GM12891 (cell line): ENCODE data around the gene CDC6.
A peak's percentile ranks its signal among the peaks of the same experiment; 100 is the strongest.

Experiments
- DNase-seq: peaks from one replicate; pipeline ENCODE4 v3.0.0; 2011; ENCODE audit warnings: low spot score; ENCODE audit not compliant: insufficient read length
- FAIRE-seq: peaks from 2 replicates; lab custom pipeline; 2011; peaks lifted over from hg19 to GRCh38; lab: Jason Lieb, UNC
- PAX5 ChIP-seq: IDR thresholded peaks from 2 replicates; pipeline ENCODE4 v1.6.1; 2011; ENCODE audit warnings: low read length, moderate library complexity, mild to moderate bottlenecking; ENCODE audit not compliant: insufficient read depth, severe bottlenecking
- POLR2A ChIP-seq: IDR thresholded peaks from 2 replicates; pipeline ENCODE4 v1.6.1; 2011; ENCODE audit warnings: low read depth, low read length, control low read depth
- POLR2AphosphoS5 ChIP-seq: IDR thresholded peaks from 2 replicates; pipeline ENCODE4 v1.6.1; 2011; ENCODE audit warnings: low read depth, low read length, control low read depth
- POU2F2 ChIP-seq: IDR thresholded peaks from 2 replicates; pipeline ENCODE4 v1.6.1; 2011; ENCODE audit warnings: low read depth, mild to moderate bottlenecking, control low read depth, low read length, moderate library complexity
- SPI1 ChIP-seq: IDR thresholded peaks from 2 replicates; pipeline ENCODE4 v1.6.1; 2011; ENCODE audit warnings: low read depth, low read length, control low read depth
- TAF1 ChIP-seq: IDR thresholded peaks from 2 replicates; pipeline ENCODE4 v1.6.1; 2011; ENCODE audit warnings: low read depth, low read length, control low read depth

The CDC6 gene

GRCh38 chr17:40310882-40311391 lies 23.3 kb downstream of the CDC6 start:
- FAIRE-seq = peak; percentile 40
- DNase-seq = no peak
- no peak for TF ChIP-seq TAF1
- no peak for TF ChIP-seq POLR2A
- no peak for TF ChIP-seq PAX5
- TF ChIP-seq POLR2AphosphoS5 = no peak
- no peak for TF ChIP-seq POU2F2
- no peak for TF ChIP-seq SPI1

- FAIRE-seq (no peak), DNase-seq (no peak)
- TF ChIP-seq TAF1 = no peak
- no peak for TF ChIP-seq POLR2A
- no peak for TF ChIP-seq POU2F2
- no peak for TF ChIP-seq SPI1
- no peak for TF ChIP-seq PAX5
- no peak for TF ChIP-seq POLR2AphosphoS5
Observed at GRCh38 chr17:40311575-40311974, 23.9 kb downstream of the CDC6 start.

- DNase-seq (no peak), FAIRE-seq (peak; percentile 66)
- TF ChIP-seq POU2F2 (no peak), SPI1 (no peak)
Observed at GRCh38 chr17:40312131-40312731, 24.6 kb downstream of the CDC6 start.

- FAIRE-seq (no peak), DNase-seq (no peak)
- TF ChIP-seq PAX5 (no peak), SPI1 (no peak), POLR2A (no peak), POLR2AphosphoS5 (no peak), TAF1 (no peak), POU2F2 (no peak)
Observed at GRCh38 chr17:40312893-40313667, 25.4 kb downstream of the CDC6 start.

GRCh38 chr17:40313668-40314583 lies 26.2 kb downstream of the CDC6 start:
- TF ChIP-seq POU2F2 (no peak), PAX5 (no peak), SPI1 (no peak), TAF1 (no peak), POLR2AphosphoS5 (no peak), POLR2A (no peak)
- FAIRE-seq (no peak), DNase-seq (no peak)

- TF ChIP-seq POLR2AphosphoS5 (no peak), TAF1 (no peak), SPI1 (no peak), PAX5 (no peak)
- DNase-seq = no peak
- FAIRE-seq = peak; percentile 48
Observed at GRCh38 chr17:40314584-40314956, 26.9 kb downstream of the CDC6 start.

GRCh38 chr17:40315206-40315605 lies 27.5 kb downstream of the CDC6 start:
- FAIRE-seq = no peak
- TF ChIP-seq SPI1 (no peak), TAF1 (no peak), POU2F2 (no peak), PAX5 (no peak), POLR2AphosphoS5 (no peak), POLR2A (no peak)
- DNase-seq = no peak

GRCh38 chr17:40315678-40316570 lies 28.2 kb downstream of the CDC6 start:
- peak; percentile 72 for FAIRE-seq
- DNase-seq = no peak
- TF ChIP-seq PAX5 = no peak
- TF ChIP-seq POLR2AphosphoS5 = no peak
- TF ChIP-seq SPI1 = no peak
- TF ChIP-seq POU2F2 = no peak
- no peak for TF ChIP-seq TAF1
- TF ChIP-seq POLR2A = no peak
